ENCODE results near the gene MYF5.

The MYF5 gene

DNA sequence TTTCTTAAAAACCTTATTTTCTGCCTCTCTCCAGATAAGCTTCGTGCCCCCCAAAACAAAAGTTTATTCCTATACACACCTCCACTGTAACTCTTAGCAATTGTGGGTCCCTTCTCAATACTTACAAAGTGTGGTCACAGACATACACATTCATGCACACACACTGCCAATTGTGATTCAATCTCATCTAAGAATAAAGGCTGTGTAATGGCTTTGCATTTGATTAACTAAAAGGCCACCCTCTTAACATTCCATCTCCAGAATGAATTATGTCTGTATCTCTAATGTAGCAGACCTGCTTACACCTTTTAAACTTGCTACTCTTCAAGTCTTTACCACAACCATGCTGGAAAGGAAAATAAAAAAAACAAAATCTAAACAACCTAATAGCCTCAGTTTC lies 49.5 kb downstream of the MYF5 start:
- H2AFZ ChIP-seq (ENCODE audit: low read length), result no peak overlapping the region

DNA sequence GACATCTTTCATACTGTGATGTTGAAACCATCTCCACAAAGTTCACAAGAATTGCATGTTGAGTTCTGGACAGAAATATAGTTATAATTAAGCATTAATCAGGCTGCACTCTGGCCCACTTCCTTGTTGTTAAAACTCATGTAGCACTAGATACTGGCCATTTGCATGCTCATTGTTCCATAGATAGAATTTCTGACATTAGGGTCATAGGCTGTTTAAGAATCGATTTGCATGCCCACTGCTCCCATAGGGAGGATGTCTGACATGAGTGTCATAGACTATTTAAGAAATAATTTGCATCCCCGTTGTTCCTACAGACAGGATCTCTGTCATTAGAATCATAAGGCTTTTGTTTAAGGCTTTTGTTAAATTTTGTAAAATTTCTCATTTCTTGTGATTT lies 50.2 kb downstream of the MYF5 start:
- Histone ChIP-seq H3K27me3 (ENCODE audit: insufficient read depth, low read length, poor library complexity, severe bottlenecking) (no peaks in the 10 kb centered on the region), H4K20me1 (ENCODE audit: insufficient read depth, low read length, poor library complexity, severe bottlenecking) (no peaks in the 10 kb centered on the region), H3K4me1 (ENCODE audit: insufficient read depth, low read length, poor library complexity, severe bottlenecking) (no peaks in the 10 kb centered on the region), H3K36me3 (ENCODE audit: insufficient read depth, low read length) (no peaks in the 10 kb centered on the region), H2AFZ (ENCODE audit: low read length) (no peak overlapping the region), H3K9me3 (ENCODE audit: insufficient read depth, low read depth, low read length) (no peaks in the 10 kb centered on the region), H3K4me3 (ENCODE audit: low read length, poor library complexity, severe bottlenecking) (no peak overlapping the region), H3F3A (ENCODE audit: low read depth) (no peaks in the 10 kb centered on the region), H3K79me2 (ENCODE audit: insufficient read depth, low read length) (no peaks in the 10 kb centered on the region), H3K4me2 (ENCODE audit: low read depth, low read length, poor library complexity, severe bottlenecking) (no peak overlapping the region), H3K9ac (ENCODE audit: low read depth, low read length, poor library complexity, severe bottlenecking) (no peak overlapping the region), H3K9me2 (replicated peaks; ENCODE audit: low read depth, low read length) (no peaks in the 10 kb centered on the region)
- TF ChIP-seq, protein P1, sequence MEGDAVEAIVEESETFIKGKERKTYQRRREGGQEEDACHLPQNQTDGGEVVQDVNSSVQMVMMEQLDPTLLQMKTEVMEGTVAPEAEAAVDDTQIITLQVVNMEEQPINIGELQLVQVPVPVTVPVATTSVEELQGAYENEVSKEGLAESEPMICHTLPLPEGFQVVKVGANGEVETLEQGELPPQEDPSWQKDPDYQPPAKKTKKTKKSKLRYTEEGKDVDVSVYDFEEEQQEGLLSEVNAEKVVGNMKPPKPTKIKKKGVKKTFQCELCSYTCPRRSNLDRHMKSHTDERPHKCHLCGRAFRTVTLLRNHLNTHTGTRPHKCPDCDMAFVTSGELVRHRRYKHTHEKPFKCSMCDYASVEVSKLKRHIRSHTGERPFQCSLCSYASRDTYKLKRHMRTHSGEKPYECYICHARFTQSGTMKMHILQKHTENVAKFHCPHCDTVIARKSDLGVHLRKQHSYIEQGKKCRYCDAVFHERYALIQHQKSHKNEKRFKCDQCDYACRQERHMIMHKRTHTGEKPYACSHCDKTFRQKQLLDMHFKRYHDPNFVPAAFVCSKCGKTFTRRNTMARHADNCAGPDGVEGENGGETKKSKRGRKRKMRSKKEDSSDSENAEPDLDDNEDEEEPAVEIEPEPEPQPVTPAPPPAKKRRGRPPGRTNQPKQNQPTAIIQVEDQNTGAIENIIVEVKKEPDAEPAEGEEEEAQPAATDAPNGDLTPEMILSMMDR (conservative IDR thresholded peaks at IDR 0.05; ENCODE audit: low read length), result no peak
- no peak for TF ChIP-seq EZH2phosphoT487 (IDR thresholded peaks at IDR 0.05; ENCODE audit: borderline replicate concordance)

More for the DNA sequence above, 49.5 kb downstream of the MYF5 start:
- TF ChIP-seq EZH2phosphoT487 (IDR thresholded peaks at IDR 0.05; ENCODE audit: borderline replicate concordance), result no peak
- TF ChIP-seq, protein P1 (conservative IDR thresholded peaks at IDR 0.05; ENCODE audit: low read length), result no peak
- Histone ChIP-seq H3K9ac (ENCODE audit: low read depth, low read length, poor library complexity, severe bottlenecking) (no peak overlapping the region), H3K4me3 (ENCODE audit: low read length, poor library complexity, severe bottlenecking) (no peak overlapping the region), H3K27me3 (ENCODE audit: insufficient read depth, low read length, poor library complexity, severe bottlenecking) (no peaks in the 10 kb centered on the region), H3F3A (ENCODE audit: low read depth) (no peaks in the 10 kb centered on the region), H3K4me1 (ENCODE audit: insufficient read depth, low read length, poor library complexity, severe bottlenecking) (no peaks in the 10 kb centered on the region), H3K36me3 (ENCODE audit: insufficient read depth, low read length) (no peaks in the 10 kb centered on the region), H3K79me2 (ENCODE audit: insufficient read depth, low read length) (no peaks in the 10 kb centered on the region), H4K20me1 (ENCODE audit: insufficient read depth, low read length, poor library complexity, severe bottlenecking) (no peaks in the 10 kb centered on the region), H3K4me2 (ENCODE audit: low read depth, low read length, poor library complexity, severe bottlenecking) (no peak overlapping the region), H3K9me2 (replicated peaks; ENCODE audit: low read depth, low read length) (no peaks in the 10 kb centered on the region), H3K9me3 (ENCODE audit: insufficient read depth, low read depth, low read length) (no peaks in the 10 kb centered on the region)

Data from Loucy (cell line).